H9 (cell line): Measurements from ENCODE around the gene THAP5. TPM values are rescaled to one million over a fixed set of nuclear protein-coding genes. Genes with fewer than 3 reads are reported as not detected.
A peak's percentile ranks its signal among the peaks of the same experiment; 100 is the strongest.

Experiments used
- DNase-seq: peaks from one replicate; pipeline ENCODE4 v3.0.0-alpha.2; 2017
- H2AFZ ChIP-seq: one replicate; pipeline ENCODE4 v1.6.1; 2013; ENCODE audit warnings: mild to moderate bottlenecking, low read length, control low read depth, moderate library complexity
- H2AK5ac ChIP-seq: 2 replicates; pipeline ENCODE4 v1.6.1; 2013; ENCODE audit warnings: low read length, control low read depth, mixed read lengths; ENCODE audit not compliant: insufficient read length
- H2BK120ac ChIP-seq: one replicate; pipeline ENCODE4 v1.6.1; 2013; ENCODE audit warnings: low read depth, mild to moderate bottlenecking, low read length, control low read depth, inconsistent platforms; ENCODE audit not compliant: poor library complexity, severe bottlenecking
- H2BK12ac ChIP-seq: 2 replicates; pipeline ENCODE4 v1.6.1; 2013; ENCODE audit warnings: low read length, control low read depth, mixed read lengths, low read depth; ENCODE audit not compliant: insufficient read length
- H2BK15ac ChIP-seq: 2 replicates; pipeline ENCODE4 v1.6.1; 2013; ENCODE audit warnings: low read depth, low read length, control low read depth
- H2BK20ac ChIP-seq: one replicate; pipeline ENCODE4 v1.6.1; 2013; ENCODE audit warnings: low read depth, mild to moderate bottlenecking, low read length, control low read depth, inconsistent platforms; ENCODE audit not compliant: poor library complexity, severe bottlenecking
- H2BK5ac ChIP-seq: 2 replicates; pipeline ENCODE4 v1.6.1; 2013; ENCODE audit warnings: low read length, control low read depth, mixed read lengths; ENCODE audit not compliant: insufficient read length
- H3K14ac ChIP-seq: 2 replicates; pipeline ENCODE4 v1.6.1; 2013; ENCODE audit warnings: low read length, control low read depth; ENCODE audit not compliant: insufficient read depth
- H3K18ac ChIP-seq: 2 replicates; pipeline ENCODE4 v1.6.1; 2013; ENCODE audit warnings: low read depth, mild to moderate bottlenecking, mixed read lengths, low read length, control low read depth; ENCODE audit not compliant: insufficient read length
- H3K23ac ChIP-seq: 2 replicates; pipeline ENCODE4 v1.6.1; 2013; ENCODE audit warnings: low read length, control low read depth, mixed read lengths, low read depth; ENCODE audit not compliant: insufficient read length
- H3K23me2 ChIP-seq: 2 replicates; pipeline ENCODE4 v1.6.1; 2013; ENCODE audit warnings: low read depth, mild to moderate bottlenecking, mixed read lengths, low read length, control low read depth; ENCODE audit not compliant: insufficient read length, poor library complexity, severe bottlenecking
- H3K27ac ChIP-seq: 2 replicates; pipeline ENCODE4 v1.5.1; 2013; ENCODE audit warnings: low read length, control low read depth, mixed read lengths, low read depth; ENCODE audit not compliant: insufficient read length
- H3K27me3 ChIP-seq: 2 replicates; pipeline ENCODE4 v1.6.1; 2013; ENCODE audit warnings: low read length, control low read depth, inconsistent platforms; ENCODE audit not compliant: insufficient read depth
- H3K4ac ChIP-seq: 2 replicates; pipeline ENCODE4 v1.6.1; 2013; ENCODE audit warnings: low read depth, mild to moderate bottlenecking, control low read depth, inconsistent platforms, low read length, moderate library complexity
- H3K4me1 ChIP-seq: 2 replicates; pipeline ENCODE4 v1.6.1; 2013; ENCODE audit warnings: low read length, control low read depth, inconsistent platforms; ENCODE audit not compliant: insufficient read depth
- H3K4me2 ChIP-seq: 2 replicates; pipeline ENCODE4 v1.6.1; 2013; ENCODE audit warnings: low read length, control low read depth, mixed read lengths; ENCODE audit not compliant: insufficient read length, insufficient read depth
- H3K56ac ChIP-seq: 2 replicates; pipeline ENCODE4 v1.6.1; 2013; ENCODE audit warnings: low read depth, mild to moderate bottlenecking, mixed read lengths, low read length, control low read depth; ENCODE audit not compliant: insufficient read length
- H3K79me1 ChIP-seq: 2 replicates; pipeline ENCODE4 v1.6.1; 2013; ENCODE audit warnings: low read depth, mild to moderate bottlenecking, moderate library complexity, low read length, control low read depth, inconsistent platforms; ENCODE audit not compliant: insufficient read depth, poor library complexity, severe bottlenecking
- H3K79me2 ChIP-seq: 2 replicates; pipeline ENCODE4 v1.6.1; 2013; ENCODE audit warnings: low read length, control low read depth, inconsistent platforms; ENCODE audit not compliant: insufficient read depth
- H3K9ac ChIP-seq: 2 replicates; pipeline ENCODE4 v1.6.1; 2013; ENCODE audit warnings: low read length, control low read depth, mixed read lengths; ENCODE audit not compliant: insufficient read length; ENCODE audit errors: extremely low read depth
- H3K9me3 ChIP-seq: one replicate; pipeline ENCODE4 v1.6.1; 2013; ENCODE audit warnings: low read depth, low read length, inconsistent platforms; ENCODE audit not compliant: control insufficient read depth
- H3T11ph ChIP-seq: one replicate; pipeline ENCODE4 v1.6.1; 2013; ENCODE audit warnings: mild to moderate bottlenecking, low read length, control low read depth, inconsistent platforms
- H4K20me1 ChIP-seq: one replicate; pipeline ENCODE4 v1.6.1; 2013; ENCODE audit not compliant: control insufficient read depth, insufficient read length, insufficient read depth
- H4K5ac ChIP-seq: 2 replicates; pipeline ENCODE4 v1.6.1; 2013; ENCODE audit warnings: low read depth, mild to moderate bottlenecking, mixed read lengths, low read length, control low read depth; ENCODE audit not compliant: insufficient read length
- H4K8ac ChIP-seq: replicated peaks from 2 replicates; pipeline ENCODE4 v1.6.1; 2013; ENCODE audit warnings: low read length, control low read depth, mixed read lengths, low read depth; ENCODE audit not compliant: insufficient read length
- H4K91ac ChIP-seq: 2 replicates; pipeline ENCODE4 v1.6.1; 2013; ENCODE audit warnings: low read depth, mild to moderate bottlenecking, moderate library complexity, mixed read lengths, low read length, control low read depth; ENCODE audit not compliant: insufficient read length
- H3K27ac Mint-ChIP-seq, 3 experiments: 2 replicates in 2 of 3; 3 replicates in 1 of 3; pipeline ENCODE4 v1.8.0; 2020 to 2021; ENCODE audit warnings: mixed read lengths in 3 of 3, mild to moderate bottlenecking in 1 of 3, moderate library complexity in 1 of 3
- H3K27me3 Mint-ChIP-seq: 2 replicates; pipeline ENCODE4 v1.8.0; 2021; ENCODE audit warnings: low read depth, mild to moderate bottlenecking, moderate library complexity, mixed read lengths
- H3K36me3 Mint-ChIP-seq, 3 experiments: 2 replicates in 2 of 3; 3 replicates in 1 of 3; pipeline ENCODE4 v1.8.0; 2020 to 2021; ENCODE audit warnings: low read depth in 3 of 3, mixed read lengths in 3 of 3; ENCODE audit not compliant: insufficient read depth in 1 of 3
- H3K4me1 Mint-ChIP-seq, 2 experiments: 2 replicates each; pipeline ENCODE4 v1.8.0; 2020; ENCODE audit warnings: mixed read lengths in 2 of 2
- H3K4me3 Mint-ChIP-seq, 2 experiments: 2 replicates in 1 of 2; 3 replicates in 1 of 2; pipeline ENCODE4 v1.8.0; 2020 to 2021; ENCODE audit warnings: mild to moderate bottlenecking in 2 of 2, mixed read lengths in 2 of 2, moderate library complexity in 1 of 2
- H3K9me3 Mint-ChIP-seq, 2 experiments: 2 replicates in 1 of 2; 3 replicates in 1 of 2; pipeline ENCODE4 v1.8.0; 2020; ENCODE audit warnings: mild to moderate bottlenecking in 2 of 2, mixed read lengths in 2 of 2, moderate library complexity in 1 of 2
- CTCF ChIP-seq: fragments of 200-600 bp; sonication (generic); conservative IDR thresholded peaks from 3 replicates; pipeline ENCODE4 v1.8.0; 2021; ENCODE audit warnings: antibody characterized with exemption, mild to moderate bottlenecking
- WGBS: extraction: QIAGEN DNeasy Blood & Tissue Kit; methylation state at CpG from one replicate; pipeline ENCODE4 v1.1.7; 2013; ENCODE audit warnings: missing lambda C conversion rate, low lambda C conversion rate, mixed read lengths; ENCODE audit not compliant: insufficient read length; ENCODE audit errors: extremely low coverage; 5-methylcytosine and 5-hydroxymethylcytosine counted together
- total RNA-seq: library from RNA; stranded (reverse); gene quantifications from 2 replicates; pipeline ENCODE4 v1.2.1, GENCODE V29; 2021

THAP5 gene
- total RNA-seq, 1 experiment from 2014 or later = 20.6 TPM

- Mint-ChIP-seq H3K27ac (peak overlapping the region; percentile 74 to 98 (median 96); a peak in 6 of 7 replicates), H3K27me3 (no peaks in the 10 kb centered on the region), H3K4me1 (peaks cover 37 to 44% of the 10 kb centered on the region in 2 experiments), H3K9me3 (no peaks in the 10 kb centered on the region), H3K36me3 (no peaks in the 10 kb centered on the region), H3K4me3 (peak overlapping the region; percentile 93 to 97)
- H2BK20ac ChIP-seq = no peak overlapping the region
- H3K18ac ChIP-seq = no peak overlapping the region
- peaks cover 7% of the 10 kb centered on the region for H3K23me2 ChIP-seq
- H2AFZ ChIP-seq = no peak overlapping the region
- H4K20me1 ChIP-seq = no peaks in the 10 kb centered on the region
- H3K4me2 ChIP-seq = peak overlapping the region; percentile 67
- no peak overlapping the region for H4K8ac ChIP-seq
- no peak overlapping the region for H4K91ac ChIP-seq
- H3K27ac ChIP-seq = peak overlapping the region; percentile 19
- no peaks in the 10 kb centered on the region for H3K79me2 ChIP-seq
- H3K4me1 ChIP-seq = peaks cover 4% of the 10 kb centered on the region; the same call in 1 of the 2 replicates
- H3K4ac ChIP-seq = no peak overlapping the region
- H3K79me1 ChIP-seq = no peaks in the 10 kb centered on the region
- H2BK5ac ChIP-seq = no peak overlapping the region
- H3K23ac ChIP-seq = no peak overlapping the region
- H2BK120ac ChIP-seq = no peak overlapping the region
- H2BK15ac ChIP-seq = no peak overlapping the region
- H2BK12ac ChIP-seq = no peak overlapping the region
- no peak for DNase-seq
- no peak overlapping the region for H2AK5ac ChIP-seq
- H3T11ph ChIP-seq = no peak overlapping the region
- no peak overlapping the region for H4K5ac ChIP-seq
- no peak for TF ChIP-seq CTCF
- no peak overlapping the region for H3K56ac ChIP-seq
- no peaks in the 10 kb centered on the region for H3K27me3 ChIP-seq
- no peak overlapping the region for H3K14ac ChIP-seq
- peak overlapping the region; percentile 42 for H3K9ac ChIP-seq
- H3K9me3 ChIP-seq = no peaks in the 10 kb centered on the region
- WGBS = no CpG with 5 or more reads among the region's 3 CpGs
Measured at GRCh38 chr7:108526768-108527017, 42.8 kb downstream of the THAP5 start.
